GM10266 (cell line): ENCODE results near the gene TFPI.
"Not testable (repeated sequence)": the region's sequence is repeated elsewhere in the genome, so short reads cannot be mapped to it uniquely, and the experiment has no call there.

Experiments
- DNase-seq: peaks from one replicate; pipeline ENCODE4 v3.0.0; 2012; ENCODE audit errors: extremely low spot score
- CTCF ChIP-seq: IDR thresholded peaks from 2 replicates; pipeline ENCODE4 v1.5.1; 2012; ENCODE audit warnings: mild to moderate bottlenecking, low read depth; ENCODE audit not compliant: control insufficient read depth, insufficient read depth; ENCODE audit errors: missing control alignments

The TFPI gene

GRCh38 chr2:187580462-187581124, 26.4 kb upstream of the TFPI start:
- peak; percentile 10 for DNase-seq
- TF ChIP-seq CTCF, result peak; percentile 38

- no peak for DNase-seq
Measured at GRCh38 chr2:187577310-187577709, 23.1 kb upstream of the TFPI start.

GRCh38 chr2:187576906-187577305, 22.7 kb upstream of the TFPI start:
- no peak for TF ChIP-seq CTCF
- DNase-seq, result no peak

More at GRCh38 chr2:187577310-187577709, 23.1 kb upstream of the TFPI start:
- TF ChIP-seq CTCF, result no peak

GRCh38 chr2:187575751-187576067, 21.5 kb upstream of the TFPI start:
- TF ChIP-seq CTCF, result no peak
- DNase-seq, result no peak

GRCh38 chr2:187574969-187575750, 20.9 kb upstream of the TFPI start:
- no peak for TF ChIP-seq CTCF
- no peak for DNase-seq

- DNase-seq, result no peak
- TF ChIP-seq CTCF, result no peak
Measured at GRCh38 chr2:187573722-187574121, 19.5 kb upstream of the TFPI start.

- not testable (repeated sequence) for DNase-seq
Measured at GRCh38 chr2:187571996-187572395, 17.8 kb upstream of the TFPI start.
